ENCODE data around the gene FUBP1. TPM values are rescaled to one million over a fixed set of nuclear protein-coding genes. Genes with fewer than 3 reads are reported as not detected.

The FUBP1 gene
- total and polyA plus RNA-seq, 9 of the 15 experiments (the other 6 are each of a cell fraction or from before 2014, with no cell fraction given): 104 to 294 (median 213) TPM

- BruUV-seq (replicated peaks): no TSS peak
- DNase-seq (ENCODE audit: extremely low read depth in 1 of 4, low spot score in 3 of 4) (no peak), ATAC-seq (no peak), FAIRE-seq (no peak)
- ChIA-PET CTCF (ENCODE audit: low intra/inter-chr PET ratio) (no interaction called here), POLR2A (interaction anchor here (1.3 to 2.3 kb wide), 2 partner anchors 15 to 22 kb away, joined by 4 to 10 read pairs; no protein-coding TSS in a partner anchor)
- H3K79me2 ChIP-seq (ENCODE audit: control insufficient read depth, insufficient read depth, low read length): peaks cover 86% of the 10 kb centered on the region
- H3K9ac ChIP-seq (ENCODE audit: insufficient read depth in 1 of 2, low read depth in 2 of 2, low read length in 2 of 2): no peak overlapping the region
- H3K27me3 ChIP-seq (ENCODE audit: control insufficient read depth in 2 of 2, insufficient read depth in 2 of 2, low read length in 2 of 2): no peaks in the 10 kb centered on the region
- peaks cover 3% of the 10 kb centered on the region; the same call in 1 of the 2 replicates for H4K20me1 ChIP-seq (replicated peaks; ENCODE audit: control insufficient read depth, insufficient read depth, low read length)
- H3K9me1 ChIP-seq (ENCODE audit: control insufficient read depth, insufficient read depth, low read length): no peaks in the 10 kb centered on the region
- no peak overlapping the region for H3K4me2 ChIP-seq (ENCODE audit: insufficient read depth, low read length)
- in situ Hi-C loops (cut with MboI): no loop called here
- no peak for TF ChIP-seq REST (IDR thresholded peaks at IDR 0.05; ENCODE audit: borderline replicate concordance)
- no peak for TF ChIP-seq REST (CRISPR knock-in tag; IDR thresholded peaks at IDR 0.05; ENCODE audit: low read depth)
- TF ChIP-seq XRCC4 (IDR thresholded peaks at IDR 0.05; ENCODE audit: extremely low read depth, insufficient read depth, insufficient read length): no peak
- no peak for TF ChIP-seq FOXP4 (CRISPR knock-in tag; IDR thresholded peaks at IDR 0.05; ENCODE audit: borderline replicate concordance)
- no peak for TF ChIP-seq ZNF133 (CRISPR knock-in tag; IDR thresholded peaks at IDR 0.05)
- no peak for TF ChIP-seq KDM2B (CRISPR knock-in tag; IDR thresholded peaks at IDR 0.05)
- no peak for TF ChIP-seq MTA1 (IDR thresholded peaks at IDR 0.05; ENCODE audit: borderline replicate concordance)
- TF ChIP-seq ZNF398 (CRISPR knock-in tag; IDR thresholded peaks at IDR 0.05): no peak
- TF ChIP-seq ETV1 (tag; conservative IDR thresholded peaks at IDR 0.05; ENCODE audit: low read depth): no peak
- no peak for TF ChIP-seq ZNF445 (CRISPR knock-in tag; IDR thresholded peaks at IDR 0.05; ENCODE audit: low read depth)
- no peak for TF ChIP-seq SMAD3 (CRISPR knock-in tag; conservative IDR thresholded peaks at IDR 0.05)
- H3K36me3 ChIP-seq (ENCODE audit: control insufficient read depth, insufficient read depth, low read length): peaks cover 29% of the 10 kb centered on the region
- H3K4me1 ChIP-seq (replicated peaks in 1 of 2; ENCODE audit: control insufficient read depth in 2 of 2, insufficient read depth in 2 of 2, low read length in 2 of 2): peaks cover 0 to 3% of the 10 kb centered on the region in 2 experiments; a peak in 1 of 5 replicates
- intact Hi-C loops (cut with micrococcal nuclease): no loop called here
- no peak overlapping the region for H2AFZ ChIP-seq (ENCODE audit: low read depth, low read length)
- no peak overlapping the region for H3K4me3 ChIP-seq
- 62% methylated on average over 2 of the region's 2 CpGs for WGBS (ENCODE audit: insufficient coverage, low coverage, missing lambda C conversion rate)
- no peak overlapping the region for H3K27ac ChIP-seq (ENCODE audit: extremely low read depth, low read depth, low read length)
- no peaks in the 10 kb centered on the region for H3K9me3 ChIP-seq (replicated peaks; ENCODE audit: control insufficient read depth, insufficient read depth, low read depth, low read length)
These were observed 32.2 kb upstream of the FUBP1 start for GRCh38 chr1:78011050-78011449.
